Measurements from ENCODE around the gene BBIP1.

- TF ChIP-seq, protein P1, sequence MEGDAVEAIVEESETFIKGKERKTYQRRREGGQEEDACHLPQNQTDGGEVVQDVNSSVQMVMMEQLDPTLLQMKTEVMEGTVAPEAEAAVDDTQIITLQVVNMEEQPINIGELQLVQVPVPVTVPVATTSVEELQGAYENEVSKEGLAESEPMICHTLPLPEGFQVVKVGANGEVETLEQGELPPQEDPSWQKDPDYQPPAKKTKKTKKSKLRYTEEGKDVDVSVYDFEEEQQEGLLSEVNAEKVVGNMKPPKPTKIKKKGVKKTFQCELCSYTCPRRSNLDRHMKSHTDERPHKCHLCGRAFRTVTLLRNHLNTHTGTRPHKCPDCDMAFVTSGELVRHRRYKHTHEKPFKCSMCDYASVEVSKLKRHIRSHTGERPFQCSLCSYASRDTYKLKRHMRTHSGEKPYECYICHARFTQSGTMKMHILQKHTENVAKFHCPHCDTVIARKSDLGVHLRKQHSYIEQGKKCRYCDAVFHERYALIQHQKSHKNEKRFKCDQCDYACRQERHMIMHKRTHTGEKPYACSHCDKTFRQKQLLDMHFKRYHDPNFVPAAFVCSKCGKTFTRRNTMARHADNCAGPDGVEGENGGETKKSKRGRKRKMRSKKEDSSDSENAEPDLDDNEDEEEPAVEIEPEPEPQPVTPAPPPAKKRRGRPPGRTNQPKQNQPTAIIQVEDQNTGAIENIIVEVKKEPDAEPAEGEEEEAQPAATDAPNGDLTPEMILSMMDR (conservative IDR thresholded peaks at IDR 0.05; ENCODE audit: low read length) = no peak
- TF ChIP-seq EZH2phosphoT487 (IDR thresholded peaks at IDR 0.05; ENCODE audit: borderline replicate concordance, low read depth, low read length) = no peak
Measured at GRCh38 chr10:110963162-110963561, 44.2 kb upstream of the BBIP1 start.
